ENCODE data around the gene DOCK3.
A peak's percentile ranks its signal among the peaks of the same experiment; 100 is the strongest.
"Not testable (repeated sequence)": the region's sequence is repeated elsewhere in the genome, so short reads cannot be mapped to it uniquely, and the experiment has no call there.

The DOCK3 gene

GRCh38 chr3:50930371-50931208, 255.9 kb downstream of the DOCK3 start:
- WGBS, result 92% methylated on average over 20 of the region's 20 CpGs
- Histone ChIP-seq H3K4me1 (ENCODE audit: insufficient read depth, low read length) (peaks cover 19% of the 10 kb centered on the region), H3K27ac (ENCODE audit: low read depth, low read length) (no peak overlapping the region), H3K27me3 (ENCODE audit: insufficient read depth, low read length) (no peaks in the 10 kb centered on the region), H3K4me3 (ENCODE audit: low read length) (no peak overlapping the region), H3K9ac (ENCODE audit: low read depth, low read length) (no peak overlapping the region), H3K9me3 (ENCODE audit: insufficient read depth, low read depth, low read length) (peaks cover 5% of the 10 kb centered on the region), H3K36me3 (ENCODE audit: insufficient read depth, low read length) (0 out of 2 replicates have a peak, but pooled peaks cover 8% of the 10 kb centered on the region)

GRCh38 chr3:50932918-50933317, 258.2 kb downstream of the DOCK3 start:
- not testable (repeated sequence) for H3K4me3 ChIP-seq (ENCODE audit: low read length); H3K27me3 ChIP-seq (ENCODE audit: insufficient read depth, low read length); H3K9me3 ChIP-seq (ENCODE audit: insufficient read depth, low read depth, low read length); H3K4me1 ChIP-seq (ENCODE audit: insufficient read depth, low read length); H3K9ac ChIP-seq (ENCODE audit: low read depth, low read length); H3K27ac ChIP-seq (ENCODE audit: low read depth, low read length)
- H3K36me3 ChIP-seq (ENCODE audit: insufficient read depth, low read length), result peaks cover 12% of the 10 kb centered on the region; the same call in 1 of the 2 replicates
- WGBS, result 93% methylated on average over 2 of the region's 2 CpGs

- Histone ChIP-seq H3K36me3 (ENCODE audit: insufficient read depth, low read length) (peaks cover 12% of the 10 kb centered on the region; the same call in 1 of the 2 replicates), H3K9ac (ENCODE audit: low read depth, low read length) (no peak overlapping the region), H3K4me3 (ENCODE audit: low read length) (no peak overlapping the region), H3K27me3 (ENCODE audit: insufficient read depth, low read length) (no peaks in the 10 kb centered on the region), H3K4me1 (ENCODE audit: insufficient read depth, low read length) (no peaks in the 10 kb centered on the region), H3K9me3 (ENCODE audit: insufficient read depth, low read depth, low read length) (peaks cover 7% of the 10 kb centered on the region), H3K27ac (ENCODE audit: low read depth, low read length) (no peak overlapping the region)
- 86% methylated on average over 2 of the region's 2 CpGs for WGBS
Observed at GRCh38 chr3:50936389-50936788, 261.7 kb downstream of the DOCK3 start.

GRCh38 chr3:50947419-50947818, 272.7 kb downstream of the DOCK3 start:
- Histone ChIP-seq H3K4me1 (ENCODE audit: insufficient read depth, low read length) (no peaks in the 10 kb centered on the region), H3K4me3 (ENCODE audit: low read length) (no peak overlapping the region), H3K9me3 (ENCODE audit: insufficient read depth, low read depth, low read length) (no peaks in the 10 kb centered on the region), H3K9ac (ENCODE audit: low read depth, low read length) (no peak overlapping the region), H3K27ac (ENCODE audit: low read depth, low read length) (no peak overlapping the region), H3K27me3 (ENCODE audit: insufficient read depth, low read length) (no peaks in the 10 kb centered on the region), H3K36me3 (ENCODE audit: insufficient read depth, low read length) (no peaks in the 10 kb centered on the region)
- 100% methylated on average over 2 of the region's 2 CpGs for WGBS

- no CpG with 5 or more reads among the region's 2 CpGs for WGBS
- Histone ChIP-seq H3K9ac (ENCODE audit: low read depth, low read length) (no peak overlapping the region), H3K27ac (ENCODE audit: low read depth, low read length) (no peak overlapping the region), H3K4me1 (ENCODE audit: insufficient read depth, low read length) (peaks cover 7% of the 10 kb centered on the region; the same call in 1 of the 2 replicates), H3K27me3 (ENCODE audit: insufficient read depth, low read length) (no peaks in the 10 kb centered on the region), H3K9me3 (ENCODE audit: insufficient read depth, low read depth, low read length) (no peaks in the 10 kb centered on the region), H3K36me3 (ENCODE audit: insufficient read depth, low read length) (no peaks in the 10 kb centered on the region), H3K4me3 (ENCODE audit: low read length) (no peak overlapping the region)
Observed at GRCh38 chr3:50950591-50950990, 275.9 kb downstream of the DOCK3 start.

- Histone ChIP-seq H3K27me3 (ENCODE audit: insufficient read depth, low read length) (no peaks in the 10 kb centered on the region), H3K4me3 (ENCODE audit: low read length) (no peak overlapping the region), H3K27ac (ENCODE audit: low read depth, low read length) (no peak overlapping the region), H3K36me3 (ENCODE audit: insufficient read depth, low read length) (no peaks in the 10 kb centered on the region), H3K9ac (ENCODE audit: low read depth, low read length) (no peak overlapping the region), H3K4me1 (ENCODE audit: insufficient read depth, low read length) (peaks cover 7% of the 10 kb centered on the region; the same call in 1 of the 2 replicates), H3K9me3 (ENCODE audit: insufficient read depth, low read depth, low read length) (no peaks in the 10 kb centered on the region)
- 88% methylated on average over 5 of the region's 5 CpGs for WGBS
Observed at GRCh38 chr3:50953825-50954414, 279.2 kb downstream of the DOCK3 start.

- Histone ChIP-seq H3K4me3 (ENCODE audit: low read length) (no peak overlapping the region), H3K4me1 (ENCODE audit: insufficient read depth, low read length) (no peaks in the 10 kb centered on the region), H3K9me3 (ENCODE audit: insufficient read depth, low read depth, low read length) (no peaks in the 10 kb centered on the region), H3K9ac (ENCODE audit: low read depth, low read length) (no peak overlapping the region), H3K27me3 (ENCODE audit: insufficient read depth, low read length) (no peaks in the 10 kb centered on the region), H3K27ac (ENCODE audit: low read depth, low read length) (no peak overlapping the region), H3K36me3 (ENCODE audit: insufficient read depth, low read length) (no peaks in the 10 kb centered on the region)
- no CpG with 5 or more reads among the region's 1 CpG for whole genome bisulfite sequencing
Observed at GRCh38 chr3:50961386-50961785, 286.7 kb downstream of the DOCK3 start.

GRCh38 chr3:50971487-50971924, 296.8 kb downstream of the DOCK3 start:
- H3K27ac ChIP-seq (ENCODE audit: low read depth, low read length), result no peak overlapping the region
- no peaks in the 10 kb centered on the region for H3K36me3 ChIP-seq (ENCODE audit: insufficient read depth, low read length)
- no peaks in the 10 kb centered on the region for H3K4me1 ChIP-seq (ENCODE audit: insufficient read depth, low read length)
- H3K4me3 ChIP-seq (ENCODE audit: low read length), result no peak overlapping the region
- no peak overlapping the region for H3K9ac ChIP-seq (ENCODE audit: low read depth, low read length)
- H3K27me3 ChIP-seq (ENCODE audit: insufficient read depth, low read length), result no peaks in the 10 kb centered on the region
- 37% methylated on average over 3 of the region's 3 CpGs for WGBS
- H3K9me3 ChIP-seq (ENCODE audit: insufficient read depth, low read depth, low read length), result no peaks in the 10 kb centered on the region

- H3K4me1 ChIP-seq (ENCODE audit: insufficient read depth, low read length), result no peaks in the 10 kb centered on the region
- H3K27me3 ChIP-seq (ENCODE audit: insufficient read depth, low read length), result no peaks in the 10 kb centered on the region
- no peaks in the 10 kb centered on the region for H3K9me3 ChIP-seq (ENCODE audit: insufficient read depth, low read depth, low read length)
- H3K4me3 ChIP-seq (ENCODE audit: low read length), result no peak overlapping the region
- 94% methylated on average over 2 of the region's 2 CpGs for WGBS
- H3K27ac ChIP-seq (ENCODE audit: low read depth, low read length), result no peak overlapping the region
- H3K9ac ChIP-seq (ENCODE audit: low read depth, low read length), result no peak overlapping the region
- H3K36me3 ChIP-seq (ENCODE audit: insufficient read depth, low read length), result no peaks in the 10 kb centered on the region
Observed at GRCh38 chr3:50972029-50972428, 297.3 kb downstream of the DOCK3 start.

GRCh38 chr3:50978586-50978985, 303.9 kb downstream of the DOCK3 start:
- H3K4me1 ChIP-seq (ENCODE audit: insufficient read depth, low read length); H3K36me3 ChIP-seq (ENCODE audit: insufficient read depth, low read length); H3K27me3 ChIP-seq (ENCODE audit: insufficient read depth, low read length); H3K9me3 ChIP-seq (ENCODE audit: insufficient read depth, low read depth, low read length): not testable (repeated sequence)
- Histone ChIP-seq H3K4me3 (ENCODE audit: low read length) (peak overlapping the region; percentile 49), H3K27ac (ENCODE audit: low read depth, low read length) (peak overlapping the region; percentile 55; the same call in 1 of the 2 replicates), H3K9ac (ENCODE audit: low read depth, low read length) (peak overlapping the region; percentile 73)
- 49% methylated on average over 18 of the region's 18 CpGs for WGBS

- Histone ChIP-seq H3K9me3 (ENCODE audit: insufficient read depth, low read depth, low read length) (no peaks in the 10 kb centered on the region), H3K27me3 (ENCODE audit: insufficient read depth, low read length) (no peaks in the 10 kb centered on the region), H3K4me1 (ENCODE audit: insufficient read depth, low read length) (no peaks in the 10 kb centered on the region), H3K9ac (ENCODE audit: low read depth, low read length) (peak overlapping the region; percentile 73), H3K36me3 (ENCODE audit: insufficient read depth, low read length) (no peaks in the 10 kb centered on the region), H3K27ac (ENCODE audit: low read depth, low read length) (peak overlapping the region; percentile 55; the same call in 1 of the 2 replicates), H3K4me3 (ENCODE audit: low read length) (peak overlapping the region; percentile 49)
- 72% methylated on average over 13 of the region's 15 CpGs for WGBS
Observed at GRCh38 chr3:50978991-50979667, 304.4 kb downstream of the DOCK3 start.

Measured in HUES64 (cell line).